H9 (cell line): ENCODE results near the gene ARL5A. TPM values are rescaled to one million over a fixed set of nuclear protein-coding genes. Genes with fewer than 3 reads are reported as not detected.

Experiments used
- DNase-seq: peaks from one replicate; pipeline ENCODE4 v3.0.0-alpha.2; 2017
- H2AFZ ChIP-seq: one replicate; pipeline ENCODE4 v1.6.1; 2013; ENCODE audit warnings: mild to moderate bottlenecking, low read length, control low read depth, moderate library complexity
- H2AK5ac ChIP-seq: 2 replicates; pipeline ENCODE4 v1.6.1; 2013; ENCODE audit warnings: low read length, control low read depth, mixed read lengths; ENCODE audit not compliant: insufficient read length
- H2BK120ac ChIP-seq: one replicate; pipeline ENCODE4 v1.6.1; 2013; ENCODE audit warnings: low read depth, mild to moderate bottlenecking, low read length, control low read depth, inconsistent platforms; ENCODE audit not compliant: poor library complexity, severe bottlenecking
- H2BK12ac ChIP-seq: 2 replicates; pipeline ENCODE4 v1.6.1; 2013; ENCODE audit warnings: low read length, control low read depth, mixed read lengths, low read depth; ENCODE audit not compliant: insufficient read length
- H2BK15ac ChIP-seq: 2 replicates; pipeline ENCODE4 v1.6.1; 2013; ENCODE audit warnings: low read depth, low read length, control low read depth
- H2BK20ac ChIP-seq: one replicate; pipeline ENCODE4 v1.6.1; 2013; ENCODE audit warnings: low read depth, mild to moderate bottlenecking, low read length, control low read depth, inconsistent platforms; ENCODE audit not compliant: poor library complexity, severe bottlenecking
- H2BK5ac ChIP-seq: 2 replicates; pipeline ENCODE4 v1.6.1; 2013; ENCODE audit warnings: low read length, control low read depth, mixed read lengths; ENCODE audit not compliant: insufficient read length
- H3K14ac ChIP-seq: 2 replicates; pipeline ENCODE4 v1.6.1; 2013; ENCODE audit warnings: low read length, control low read depth; ENCODE audit not compliant: insufficient read depth
- H3K18ac ChIP-seq: 2 replicates; pipeline ENCODE4 v1.6.1; 2013; ENCODE audit warnings: low read depth, mild to moderate bottlenecking, mixed read lengths, low read length, control low read depth; ENCODE audit not compliant: insufficient read length
- H3K23ac ChIP-seq: 2 replicates; pipeline ENCODE4 v1.6.1; 2013; ENCODE audit warnings: low read length, control low read depth, mixed read lengths, low read depth; ENCODE audit not compliant: insufficient read length
- H3K23me2 ChIP-seq: 2 replicates; pipeline ENCODE4 v1.6.1; 2013; ENCODE audit warnings: low read depth, mild to moderate bottlenecking, mixed read lengths, low read length, control low read depth; ENCODE audit not compliant: insufficient read length, poor library complexity, severe bottlenecking
- H3K27ac ChIP-seq: 2 replicates; pipeline ENCODE4 v1.5.1; 2013; ENCODE audit warnings: low read length, control low read depth, mixed read lengths, low read depth; ENCODE audit not compliant: insufficient read length
- H3K27me3 ChIP-seq: 2 replicates; pipeline ENCODE4 v1.6.1; 2013; ENCODE audit warnings: low read length, control low read depth, inconsistent platforms; ENCODE audit not compliant: insufficient read depth
- H3K4ac ChIP-seq: 2 replicates; pipeline ENCODE4 v1.6.1; 2013; ENCODE audit warnings: low read depth, mild to moderate bottlenecking, control low read depth, inconsistent platforms, low read length, moderate library complexity
- H3K4me1 ChIP-seq: 2 replicates; pipeline ENCODE4 v1.6.1; 2013; ENCODE audit warnings: low read length, control low read depth, inconsistent platforms; ENCODE audit not compliant: insufficient read depth
- H3K4me2 ChIP-seq: 2 replicates; pipeline ENCODE4 v1.6.1; 2013; ENCODE audit warnings: low read length, control low read depth, mixed read lengths; ENCODE audit not compliant: insufficient read length, insufficient read depth
- H3K56ac ChIP-seq: 2 replicates; pipeline ENCODE4 v1.6.1; 2013; ENCODE audit warnings: low read depth, mild to moderate bottlenecking, mixed read lengths, low read length, control low read depth; ENCODE audit not compliant: insufficient read length
- H3K79me1 ChIP-seq: 2 replicates; pipeline ENCODE4 v1.6.1; 2013; ENCODE audit warnings: low read depth, mild to moderate bottlenecking, moderate library complexity, low read length, control low read depth, inconsistent platforms; ENCODE audit not compliant: insufficient read depth, poor library complexity, severe bottlenecking
- H3K79me2 ChIP-seq: 2 replicates; pipeline ENCODE4 v1.6.1; 2013; ENCODE audit warnings: low read length, control low read depth, inconsistent platforms; ENCODE audit not compliant: insufficient read depth
- H3K9ac ChIP-seq: 2 replicates; pipeline ENCODE4 v1.6.1; 2013; ENCODE audit warnings: low read length, control low read depth, mixed read lengths; ENCODE audit not compliant: insufficient read length; ENCODE audit errors: extremely low read depth
- H3K9me3 ChIP-seq: one replicate; pipeline ENCODE4 v1.6.1; 2013; ENCODE audit warnings: low read depth, low read length, inconsistent platforms; ENCODE audit not compliant: control insufficient read depth
- H3T11ph ChIP-seq: one replicate; pipeline ENCODE4 v1.6.1; 2013; ENCODE audit warnings: mild to moderate bottlenecking, low read length, control low read depth, inconsistent platforms
- H4K20me1 ChIP-seq: one replicate; pipeline ENCODE4 v1.6.1; 2013; ENCODE audit not compliant: control insufficient read depth, insufficient read length, insufficient read depth
- H4K5ac ChIP-seq: 2 replicates; pipeline ENCODE4 v1.6.1; 2013; ENCODE audit warnings: low read depth, mild to moderate bottlenecking, mixed read lengths, low read length, control low read depth; ENCODE audit not compliant: insufficient read length
- H4K8ac ChIP-seq: replicated peaks from 2 replicates; pipeline ENCODE4 v1.6.1; 2013; ENCODE audit warnings: low read length, control low read depth, mixed read lengths, low read depth; ENCODE audit not compliant: insufficient read length
- H4K91ac ChIP-seq: 2 replicates; pipeline ENCODE4 v1.6.1; 2013; ENCODE audit warnings: low read depth, mild to moderate bottlenecking, moderate library complexity, mixed read lengths, low read length, control low read depth; ENCODE audit not compliant: insufficient read length
- H3K27ac Mint-ChIP-seq, 3 experiments: 2 replicates in 2 of 3; 3 replicates in 1 of 3; pipeline ENCODE4 v1.8.0; 2020 to 2021; ENCODE audit warnings: mixed read lengths in 3 of 3, mild to moderate bottlenecking in 1 of 3, moderate library complexity in 1 of 3
- H3K27me3 Mint-ChIP-seq: 2 replicates; pipeline ENCODE4 v1.8.0; 2021; ENCODE audit warnings: low read depth, mild to moderate bottlenecking, moderate library complexity, mixed read lengths
- H3K36me3 Mint-ChIP-seq, 3 experiments: 2 replicates in 2 of 3; 3 replicates in 1 of 3; pipeline ENCODE4 v1.8.0; 2020 to 2021; ENCODE audit warnings: low read depth in 3 of 3, mixed read lengths in 3 of 3; ENCODE audit not compliant: insufficient read depth in 1 of 3
- H3K4me1 Mint-ChIP-seq, 2 experiments: 2 replicates each; pipeline ENCODE4 v1.8.0; 2020; ENCODE audit warnings: mixed read lengths in 2 of 2
- H3K4me3 Mint-ChIP-seq, 2 experiments: 2 replicates in 1 of 2; 3 replicates in 1 of 2; pipeline ENCODE4 v1.8.0; 2020 to 2021; ENCODE audit warnings: mild to moderate bottlenecking in 2 of 2, mixed read lengths in 2 of 2, moderate library complexity in 1 of 2
- H3K9me3 Mint-ChIP-seq, 2 experiments: 2 replicates in 1 of 2; 3 replicates in 1 of 2; pipeline ENCODE4 v1.8.0; 2020; ENCODE audit warnings: mild to moderate bottlenecking in 2 of 2, mixed read lengths in 2 of 2, moderate library complexity in 1 of 2
- CTCF ChIP-seq: fragments of 200-600 bp; sonication (generic); conservative IDR thresholded peaks from 3 replicates; pipeline ENCODE4 v1.8.0; 2021; ENCODE audit warnings: antibody characterized with exemption, mild to moderate bottlenecking
- total RNA-seq: library from RNA; stranded (reverse); gene quantifications from 2 replicates; pipeline ENCODE4 v1.2.1, GENCODE V29; 2021

The ARL5A gene
- total RNA-seq, 1 experiment from 2014 or later: 66.7 TPM

- Histone ChIP-seq H3K23me2 (no peaks in the 10 kb centered on the region), H4K91ac (no peak overlapping the region), H3K14ac (no peak overlapping the region), H2AFZ (no peak overlapping the region), H3K56ac (no peak overlapping the region), H3K18ac (no peak overlapping the region), H3K4me2 (no peak overlapping the region), H3K27me3 (no peaks in the 10 kb centered on the region), H2BK12ac (no peak overlapping the region), H2BK120ac (no peak overlapping the region), H3K23ac (no peak overlapping the region), H3T11ph (no peak overlapping the region), H3K4me1 (no peaks in the 10 kb centered on the region), H3K27ac (no peak overlapping the region), H3K4ac (no peak overlapping the region), H3K79me1 (no peaks in the 10 kb centered on the region), H2BK15ac (no peak overlapping the region), H2BK20ac (no peak overlapping the region), H2AK5ac (no peak overlapping the region), H3K79me2 (no peaks in the 10 kb centered on the region), H4K5ac (no peak overlapping the region), H2BK5ac (no peak overlapping the region), H4K20me1 (no peaks in the 10 kb centered on the region), H3K9ac (no peak overlapping the region), H3K9me3 (no peaks in the 10 kb centered on the region), H4K8ac (no peak overlapping the region)
- H3K27ac Mint-ChIP-seq: no peak overlapping the region
- no peak for DNase-seq
- no peak for TF ChIP-seq CTCF
- no peaks in the 10 kb centered on the region for H3K9me3 Mint-ChIP-seq
- H3K27me3 Mint-ChIP-seq: no peaks in the 10 kb centered on the region
- peaks cover 8 to 18% (median 15%) of the 10 kb centered on the region in 3 experiments; a peak in 6 of 7 replicates for H3K36me3 Mint-ChIP-seq
- no peaks in the 10 kb centered on the region for H3K4me1 Mint-ChIP-seq
- H3K4me3 Mint-ChIP-seq: no peak overlapping the region
Measured at GRCh38 chr2:151803811-151804210, 24.4 kb downstream of the ARL5A start.
